ENCODE results near the gene CC2D2A.

DNA sequence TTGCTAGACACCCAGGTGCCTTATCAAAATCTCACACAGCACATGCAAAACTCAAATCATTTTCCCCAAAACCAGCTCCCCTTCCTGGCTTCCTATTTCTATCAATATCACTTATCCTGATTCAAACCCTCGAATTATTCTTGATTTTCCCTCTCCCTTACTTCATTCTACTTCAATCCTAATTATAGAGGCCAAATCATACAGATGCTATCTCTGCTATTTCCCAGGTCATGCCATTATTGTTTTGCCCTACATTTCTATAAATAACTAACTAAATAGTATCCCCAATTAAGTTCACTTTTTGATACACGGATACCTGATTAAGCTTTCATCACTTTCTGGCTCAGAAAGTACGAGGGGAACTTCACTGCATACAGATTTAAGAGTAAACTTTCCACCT, 123.1 kb downstream of the CC2D2A start:
- TF ChIP-seq, protein P1, sequence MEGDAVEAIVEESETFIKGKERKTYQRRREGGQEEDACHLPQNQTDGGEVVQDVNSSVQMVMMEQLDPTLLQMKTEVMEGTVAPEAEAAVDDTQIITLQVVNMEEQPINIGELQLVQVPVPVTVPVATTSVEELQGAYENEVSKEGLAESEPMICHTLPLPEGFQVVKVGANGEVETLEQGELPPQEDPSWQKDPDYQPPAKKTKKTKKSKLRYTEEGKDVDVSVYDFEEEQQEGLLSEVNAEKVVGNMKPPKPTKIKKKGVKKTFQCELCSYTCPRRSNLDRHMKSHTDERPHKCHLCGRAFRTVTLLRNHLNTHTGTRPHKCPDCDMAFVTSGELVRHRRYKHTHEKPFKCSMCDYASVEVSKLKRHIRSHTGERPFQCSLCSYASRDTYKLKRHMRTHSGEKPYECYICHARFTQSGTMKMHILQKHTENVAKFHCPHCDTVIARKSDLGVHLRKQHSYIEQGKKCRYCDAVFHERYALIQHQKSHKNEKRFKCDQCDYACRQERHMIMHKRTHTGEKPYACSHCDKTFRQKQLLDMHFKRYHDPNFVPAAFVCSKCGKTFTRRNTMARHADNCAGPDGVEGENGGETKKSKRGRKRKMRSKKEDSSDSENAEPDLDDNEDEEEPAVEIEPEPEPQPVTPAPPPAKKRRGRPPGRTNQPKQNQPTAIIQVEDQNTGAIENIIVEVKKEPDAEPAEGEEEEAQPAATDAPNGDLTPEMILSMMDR (IDR thresholded peaks at IDR 0.05; ENCODE audit: insufficient read depth, low read length, poor library complexity, severe bottlenecking): no peak
- no peak for TF ChIP-seq EZH2phosphoT487 (conservative IDR thresholded peaks at IDR 0.05; ENCODE audit: low read length)
